ENCODE results near the gene USP22.

DNA sequence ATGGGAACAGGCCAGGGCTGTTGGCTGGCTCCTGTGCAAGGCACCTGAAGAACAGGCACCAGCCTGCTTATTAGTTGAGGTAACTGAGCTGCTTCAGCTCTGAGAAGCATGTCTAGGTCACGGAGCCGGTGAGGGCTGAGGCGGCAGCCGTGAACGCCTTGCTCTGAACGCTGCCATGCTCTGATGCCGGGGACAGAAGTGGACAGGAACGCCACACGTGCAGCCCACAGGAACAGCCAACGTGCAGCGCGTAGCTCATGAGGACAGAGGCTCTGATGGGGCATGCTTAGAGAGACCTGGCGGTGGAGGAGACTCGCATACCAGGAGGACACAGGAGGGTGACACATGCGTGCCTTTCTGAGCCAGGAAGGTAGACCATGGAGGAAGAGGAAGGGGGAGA is 25.6 kb downstream of the USP22 start:
- TF ChIP-seq, protein P1, sequence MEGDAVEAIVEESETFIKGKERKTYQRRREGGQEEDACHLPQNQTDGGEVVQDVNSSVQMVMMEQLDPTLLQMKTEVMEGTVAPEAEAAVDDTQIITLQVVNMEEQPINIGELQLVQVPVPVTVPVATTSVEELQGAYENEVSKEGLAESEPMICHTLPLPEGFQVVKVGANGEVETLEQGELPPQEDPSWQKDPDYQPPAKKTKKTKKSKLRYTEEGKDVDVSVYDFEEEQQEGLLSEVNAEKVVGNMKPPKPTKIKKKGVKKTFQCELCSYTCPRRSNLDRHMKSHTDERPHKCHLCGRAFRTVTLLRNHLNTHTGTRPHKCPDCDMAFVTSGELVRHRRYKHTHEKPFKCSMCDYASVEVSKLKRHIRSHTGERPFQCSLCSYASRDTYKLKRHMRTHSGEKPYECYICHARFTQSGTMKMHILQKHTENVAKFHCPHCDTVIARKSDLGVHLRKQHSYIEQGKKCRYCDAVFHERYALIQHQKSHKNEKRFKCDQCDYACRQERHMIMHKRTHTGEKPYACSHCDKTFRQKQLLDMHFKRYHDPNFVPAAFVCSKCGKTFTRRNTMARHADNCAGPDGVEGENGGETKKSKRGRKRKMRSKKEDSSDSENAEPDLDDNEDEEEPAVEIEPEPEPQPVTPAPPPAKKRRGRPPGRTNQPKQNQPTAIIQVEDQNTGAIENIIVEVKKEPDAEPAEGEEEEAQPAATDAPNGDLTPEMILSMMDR (IDR thresholded peaks at IDR 0.05; ENCODE audit: low read depth, low read length, poor library complexity, severe bottlenecking), result no peak
- no peak for TF ChIP-seq EZH2phosphoT487 (IDR thresholded peaks at IDR 0.05; ENCODE audit: borderline replicate concordance, low read length)

Data from DOHH2 (cell line).